Liver (tissue), 9 donors: ENCODE results near the gene LRWD1. TPM values are rescaled to one million over a fixed set of nuclear protein-coding genes. Genes with fewer than 3 reads are reported as not detected.

Experiments
- DNase-seq: peaks from one replicate; pipeline ENCODE4 v3.0.0-alpha.2; 2017; ENCODE audit warnings: low spot score
- H3K27ac ChIP-seq, 2 donors: one replicate each; pipeline ENCODE4 v1.7.0; 2013; ENCODE audit warnings: inconsistent platforms in 2 of 2, low read length in 2 of 2, control low read depth in 1 of 2, low read depth in 1 of 2, mild to moderate bottlenecking in 1 of 2
- H3K27me3 ChIP-seq, 4 donors: one replicate each; pipeline versions ENCODE4 v1.6.1 to v1.7.0; 2013; ENCODE audit warnings: low read length in 3 of 4, inconsistent platforms in 1 of 4, mild to moderate bottlenecking in 1 of 4, moderate library complexity in 1 of 4; ENCODE audit not compliant: control insufficient read depth in 4 of 4, insufficient read depth in 4 of 4
- H3K36me3 ChIP-seq, 4 donors: one replicate each; pipeline versions ENCODE4 v1.6.1 to v1.7.0; 2013; ENCODE audit warnings: low read length in 3 of 4, mild to moderate bottlenecking in 3 of 4, low read depth in 1 of 4, moderate library complexity in 1 of 4; ENCODE audit not compliant: control insufficient read depth in 4 of 4, insufficient read depth in 3 of 4
- H3K4me1 ChIP-seq, 4 donors: one replicate each; pipeline versions ENCODE4 v1.6.1 to v1.7.0; 2013; ENCODE audit warnings: low read length in 3 of 4, mild to moderate bottlenecking in 3 of 4, moderate library complexity in 1 of 4; ENCODE audit not compliant: control insufficient read depth in 4 of 4, insufficient read depth in 4 of 4
- H3K4me3 ChIP-seq, 3 donors: one replicate each; pipeline versions ENCODE4 v1.6.1 to v1.7.0; 2013; ENCODE audit warnings: low read length in 3 of 3, control low read depth in 1 of 3, low read depth in 1 of 3, mild to moderate bottlenecking in 1 of 3
- H3K9ac ChIP-seq, 2 donors: one replicate each; pipeline ENCODE4 v1.7.0; 2013; ENCODE audit warnings: low read length in 2 of 2, mild to moderate bottlenecking in 2 of 2, moderate library complexity in 2 of 2, control low read depth in 1 of 2, low read depth in 1 of 2
- H3K9me3 ChIP-seq, 4 donors: one replicate each; pipeline versions ENCODE4 v1.6.1 to v1.7.0; 2013; ENCODE audit warnings: low read length in 3 of 4; ENCODE audit not compliant: control insufficient read depth in 4 of 4
- CTCF ChIP-seq: fragments of 150-350 bp; IDR thresholded peaks from 2 replicates; pipeline ENCODE4 v1.5.1; 2017; ENCODE audit warnings: improper control_type of control experiment, low read depth, low read length; ENCODE audit not compliant: missing input control
- EGR1 ChIP-seq, 2 donors: IDR thresholded peaks; 2 replicates each; pipeline ENCODE4 v1.6.1; 2016 to 2018; ENCODE audit warnings: antibody characterized with exemption in 2 of 2, low read depth in 2 of 2
- FOXA1 ChIP-seq: IDR thresholded peaks from 2 replicates; pipeline ENCODE4 v1.6.1; 2016; ENCODE audit warnings: antibody characterized with exemption
- FOXA2 ChIP-seq: IDR thresholded peaks from 2 replicates; pipeline ENCODE4 v1.6.1; 2016; ENCODE audit warnings: antibody characterized with exemption
- GABPA ChIP-seq, 2 donors: IDR thresholded peaks in 1 of 2; conservative IDR thresholded peaks in 1 of 2; 2 replicates each; pipeline ENCODE4 v1.6.1; 2016; ENCODE audit warnings: antibody characterized with exemption in 2 of 2, mild to moderate bottlenecking in 1 of 2, moderate library complexity in 1 of 2
- HNF4A ChIP-seq, 2 donors: conservative IDR thresholded peaks; 2 replicates each; pipeline ENCODE4 v1.6.1; 2016; ENCODE audit warnings: antibody characterized with exemption in 2 of 2, mild to moderate bottlenecking in 2 of 2
- HNF4G ChIP-seq: IDR thresholded peaks from 2 replicates; pipeline ENCODE4 v1.6.1; 2016; ENCODE audit warnings: antibody characterized with exemption
- JUND ChIP-seq, 2 donors: IDR thresholded peaks; 2 replicates each; pipeline ENCODE4 v1.6.1; 2016; ENCODE audit warnings: antibody characterized with exemption in 2 of 2
- MAX ChIP-seq: IDR thresholded peaks from 2 replicates; pipeline ENCODE4 v1.6.1; 2016; ENCODE audit warnings: antibody characterized with exemption
- NR2F2 ChIP-seq: IDR thresholded peaks from 2 replicates; pipeline ENCODE4 v1.6.1; 2016; ENCODE audit warnings: antibody characterized with exemption
- RAD21 ChIP-seq, 2 donors: IDR thresholded peaks; 2 replicates each; pipeline ENCODE4 v1.6.1; 2016; ENCODE audit warnings: antibody characterized with exemption in 2 of 2, mild to moderate bottlenecking in 2 of 2
- REST ChIP-seq: IDR thresholded peaks from 2 replicates; pipeline ENCODE4 v1.6.1; 2016; ENCODE audit warnings: antibody characterized with exemption, mild to moderate bottlenecking
- RXRA ChIP-seq, 2 donors: IDR thresholded peaks; 2 replicates each; pipeline ENCODE4 v1.6.1; 2017 to 2018; ENCODE audit warnings: antibody characterized with exemption in 2 of 2, mild to moderate bottlenecking in 1 of 2
- SP1 ChIP-seq: IDR thresholded peaks from 2 replicates; pipeline ENCODE4 v1.6.1; 2018; ENCODE audit warnings: antibody characterized with exemption, mild to moderate bottlenecking
- TAF1 ChIP-seq: conservative IDR thresholded peaks from 2 replicates; pipeline ENCODE4 v1.6.1; 2016; ENCODE audit warnings: antibody characterized with exemption, mild to moderate bottlenecking
- YY1 ChIP-seq: IDR thresholded peaks from 2 replicates; pipeline ENCODE4 v1.6.1; 2016; ENCODE audit warnings: antibody characterized with exemption, mild to moderate bottlenecking
- ZBTB33 ChIP-seq: IDR thresholded peaks from 2 replicates; pipeline ENCODE4 v1.6.1; 2016; ENCODE audit warnings: antibody characterized with exemption
- WGBS: extraction: QIAGEN DNeasy Blood & Tissue Kit; methylation state at CpG from one replicate; pipeline ENCODE4 v1.1.7; 2013; 5-methylcytosine and 5-hydroxymethylcytosine counted together
- polyA plus RNA-seq, 2 donors: library from polyadenylated mRNA; stranded (reverse) in 1 of 2; unstranded in 1 of 2; fragments of 200-250 nt in 1 of 2; fragments of >200 nt in 1 of 2; fragmentation: Nextera tagmentation in 1 of 2; extraction: Ambion mirVana in 1 of 2; gene quantifications; one replicate each; pipeline versions ENCODE4 v1.2.1 to v1.2.3, GENCODE V29; 2013 to 2015
- total RNA-seq, 2 donors: library from RNA; depleted of rRNA; stranded (reverse); fragments of >200 nt; gene quantifications; one replicate each; pipeline ENCODE4 v1.2.3, GENCODE V29; 2014
- donor health status: healthy.
- donor health status: healthy.
- donor health status: healthy.
- donor health status: healthy.
- donor health status: healthy.

The LRWD1 gene
- total and polyA plus RNA-seq, 4 donors, result 8.6 to 15.3 (median 13.0) TPM

GRCh38 chr7:102418592-102418991 is 46.2 kb upstream of the LRWD1 start (continued):
- TF ChIP-seq ZBTB33 (no peak), RAD21 (IDR thresholded peaks at IDR 0.05) (no peak), FOXA1 (no peak), NR2F2 (no peak), TAF1 (no peak), SP1 (no peak), YY1 (no peak)

- H3K27me3 ChIP-seq, result no peaks in the 10 kb centered on the region
- peaks cover 7 to 48% (median 15%) of the 10 kb centered on the region in 4 donors for H3K36me3 ChIP-seq
- no peak overlapping the region for H3K4me3 ChIP-seq
- no peaks in the 10 kb centered on the region for H3K4me1 ChIP-seq
- no peak for TF ChIP-seq SP1
- TF ChIP-seq RXRA (IDR thresholded peaks at IDR 0.05), result no peak
- TF ChIP-seq YY1, result no peak
- TF ChIP-seq HNF4A (conservative IDR thresholded peaks at IDR 0.05), result no peak
- no peaks in the 10 kb centered on the region for H3K9me3 ChIP-seq
- 95% methylated on average over 10 of the region's 10 CpGs for WGBS
- DNase-seq, result no peak
- H3K27ac ChIP-seq, result no peak overlapping the region
- H3K9ac ChIP-seq, result no peak overlapping the region
Measured at GRCh38 chr7:102421706-102422240, 43.0 kb upstream of the LRWD1 start.

GRCh38 chr7:102424129-102424551 is 40.6 kb upstream of the LRWD1 start:
- Histone ChIP-seq H3K27me3 (no peaks in the 10 kb centered on the region), H3K9me3 (no peaks in the 10 kb centered on the region), H3K36me3 (peaks cover 2 to 42% (median 12%) of the 10 kb centered on the region in 4 donors), H3K9ac (no peak overlapping the region), H3K4me1 (no peaks in the 10 kb centered on the region), H3K27ac (no peak overlapping the region), H3K4me3 (no peak overlapping the region)
- 83% methylated on average over 12 of the region's 12 CpGs for WGBS
- TF ChIP-seq MAX, result no peak
- DNase-seq, result no peak

- Histone ChIP-seq H3K9ac (no peak overlapping the region), H3K27ac (peak overlapping the region; percentile 70 to 77), H3K9me3 (no peaks in the 10 kb centered on the region), H3K4me3 (no peak overlapping the region), H3K4me1 (no peaks in the 10 kb centered on the region), H3K27me3 (no peaks in the 10 kb centered on the region), H3K36me3 (peaks cover 2 to 39% (median 12%) of the 10 kb centered on the region in 4 donors)
- DNase-seq, result no peak
- 83% methylated on average over 13 of the region's 13 CpGs for WGBS
- TF ChIP-seq CTCF (no peak), RAD21 (IDR thresholded peaks at IDR 0.05) (no peak), MAX (no peak), SP1 (no peak), YY1 (no peak), JUND (IDR thresholded peaks at IDR 0.05) (no peak), FOXA2 (no peak), RXRA (IDR thresholded peaks at IDR 0.05) (no peak), FOXA1 (no peak), REST (no peak), NR2F2 (no peak), GABPA (IDR thresholded peaks at IDR 0.05 in 1 of 2, conservative IDR thresholded peaks at IDR 0.05 in 1 of 2) (no peak), TAF1 (no peak), EGR1 (IDR thresholded peaks at IDR 0.05; ENCODE audit: low read depth in 2 of 2) (no peak), HNF4G (no peak)
Measured at GRCh38 chr7:102424787-102425218, 40.0 kb upstream of the LRWD1 start.
